BLaER1 treated with 17β-estradiol and CSF1 and Interleukin-3, amounts not matched to agents 10 nM and 100 nM (cell line): ENCODE results near the gene MRPS23.
A peak's percentile ranks its signal among the peaks of the same experiment; 100 is the strongest.

Experiments used
- H3K27ac ChIP-seq, 11 experiments: shearing (Covaris generic); formaldehyde crosslinking; 2 replicates each; pipeline ENCODE4 v1.8.1; 2022
- H3K27me3 ChIP-seq, 11 experiments: shearing (Covaris generic); formaldehyde crosslinking; 2 replicates each; pipeline ENCODE4 v1.8.1; 2022
- H3K36me3 ChIP-seq, 11 experiments: shearing (Covaris generic); formaldehyde crosslinking; 2 replicates each; pipeline ENCODE4 v1.8.1; 2022
- H3K4me1 ChIP-seq, 10 experiments: shearing (Covaris generic); formaldehyde crosslinking; 2 replicates each; pipeline ENCODE4 v1.8.1; 2022
- H3K4me2 ChIP-seq, 11 experiments: shearing (Covaris generic); formaldehyde crosslinking; 2 replicates each; pipeline ENCODE4 v1.8.1; 2022
- H3K4me3 ChIP-seq, 10 experiments: shearing (Covaris generic); formaldehyde crosslinking; 2 replicates each; pipeline ENCODE4 v1.8.1; 2022
- H3K9ac ChIP-seq, 11 experiments: shearing (Covaris generic); formaldehyde crosslinking; 2 replicates each; pipeline ENCODE4 v1.8.1; 2022
- H3K9me3 ChIP-seq, 11 experiments: shearing (Covaris generic); formaldehyde crosslinking; replicated peaks in 1 of 11; 2 replicates each; pipeline ENCODE4 v1.8.1; 2022
- H4K20me1 ChIP-seq, 11 experiments: shearing (Covaris generic); formaldehyde crosslinking; 2 replicates each; pipeline ENCODE4 v1.8.1; 2022
- Cebpa-rat ChIP-seq, 11 experiments: shearing (Covaris generic); IDR thresholded peaks; 2 replicates each; pipeline ENCODE4 v1.8.1; 2022

The MRPS23 gene

DNA sequence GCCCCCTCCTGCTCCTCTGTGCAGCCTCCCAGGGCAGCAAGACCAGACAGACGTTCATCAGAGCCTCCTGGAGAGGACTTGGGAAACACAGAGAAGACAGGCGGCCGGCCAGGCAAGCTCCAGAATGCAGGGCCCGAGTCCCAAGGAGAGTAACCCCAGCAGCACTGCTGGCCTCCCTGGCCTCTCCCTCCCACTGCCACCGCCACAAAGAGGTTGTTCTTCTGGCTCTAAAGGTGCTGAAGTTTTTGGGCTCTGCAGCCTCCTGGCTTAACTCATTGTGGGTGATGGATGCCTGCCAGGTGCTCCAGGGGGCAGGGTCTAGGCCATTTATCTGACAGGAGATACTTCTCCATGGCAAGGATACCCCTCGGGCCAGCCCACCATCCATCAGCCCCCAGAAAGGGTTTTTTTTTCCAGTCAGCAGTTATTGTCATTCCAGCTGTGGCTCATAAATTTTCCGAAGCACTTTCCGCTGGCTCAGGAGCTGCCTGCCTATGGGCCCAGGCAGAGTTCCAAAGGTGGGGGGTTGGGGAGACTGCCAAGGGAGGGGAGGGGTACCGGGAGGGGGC lies 32.0 kb upstream of the MRPS23 start:
- peaks cover 0 to 14% (median 0%) of the 10 kb centered on the region in 11 experiments; a peak in 2 of 22 replicates for H3K36me3 ChIP-seq
- no peak for TF ChIP-seq Cebpa-rat (IDR thresholded peaks at IDR 0.05)
- H3K9me3 ChIP-seq = peaks cover 0 to 3% (median 0%) of the 10 kb centered on the region in 11 experiments; a peak in 2 of 22 replicates
- H3K4me3 ChIP-seq = no peak overlapping the region
- H3K4me2 ChIP-seq = no peak overlapping the region
- H3K9ac ChIP-seq = no peak overlapping the region; a peak in 1 of 22 replicates
- H3K27me3 ChIP-seq = 0 out of 22 replicates have a peak, but pooled peaks cover 0 to under 1% (median 0%) of the 10 kb centered on the region in 11 experiments
- no peak overlapping the region for H3K27ac ChIP-seq
- 0 out of 22 replicates have a peak, but pooled peaks cover 0 to 4% (median 0%) of the 10 kb centered on the region in 11 experiments for H4K20me1 ChIP-seq
- H3K4me1 ChIP-seq = peaks cover 26 to 44% (median 38%) of the 10 kb centered on the region in 10 experiments

DNA sequence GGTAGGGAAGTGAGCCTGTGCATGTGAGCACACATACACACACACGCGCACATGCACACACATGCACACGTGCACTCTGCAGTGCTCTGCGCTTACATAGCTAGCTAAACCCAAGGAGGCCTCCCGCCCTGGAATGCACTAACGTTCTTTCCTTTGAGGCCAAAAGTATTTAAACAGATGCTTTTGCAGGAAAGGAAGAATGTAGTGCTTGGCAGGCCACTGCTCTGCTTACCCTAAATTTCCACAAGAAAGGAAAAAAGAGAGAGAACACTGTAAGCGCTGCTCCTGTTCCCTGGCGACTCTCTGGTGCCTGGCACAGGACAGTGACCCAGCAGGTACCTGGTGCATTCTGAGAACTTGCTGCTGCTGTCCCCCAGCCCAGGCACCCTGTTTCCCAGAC lies 31.3 kb upstream of the MRPS23 start:
- H3K27me3 ChIP-seq = 0 out of 22 replicates have a peak, but pooled peaks cover 0 to 5% (median 0%) of the 10 kb centered on the region in 11 experiments
- no peak overlapping the region for H3K4me3 ChIP-seq
- H3K9me3 ChIP-seq = peaks cover 0 to 3% (median 0%) of the 10 kb centered on the region in 11 experiments; a peak in 2 of 22 replicates
- H3K36me3 ChIP-seq = peaks cover 0 to 14% (median 0%) of the 10 kb centered on the region in 11 experiments; a peak in 2 of 22 replicates
- TF ChIP-seq Cebpa-rat (IDR thresholded peaks at IDR 0.05) = no peak
- H4K20me1 ChIP-seq = peaks cover 0 to 7% (median 0%) of the 10 kb centered on the region in 11 experiments; a peak in 1 of 22 replicates
- H3K4me1 ChIP-seq = peaks cover 33 to 52% (median 45%) of the 10 kb centered on the region in 10 experiments
- H3K9ac ChIP-seq = no peak overlapping the region
- no peak overlapping the region for H3K27ac ChIP-seq
- 0 out of 22 replicates have a peak overlapping the region, but pooled peaks of 2 of the 11 experiments have one; percentile 6 to 7 for H3K4me2 ChIP-seq

DNA sequence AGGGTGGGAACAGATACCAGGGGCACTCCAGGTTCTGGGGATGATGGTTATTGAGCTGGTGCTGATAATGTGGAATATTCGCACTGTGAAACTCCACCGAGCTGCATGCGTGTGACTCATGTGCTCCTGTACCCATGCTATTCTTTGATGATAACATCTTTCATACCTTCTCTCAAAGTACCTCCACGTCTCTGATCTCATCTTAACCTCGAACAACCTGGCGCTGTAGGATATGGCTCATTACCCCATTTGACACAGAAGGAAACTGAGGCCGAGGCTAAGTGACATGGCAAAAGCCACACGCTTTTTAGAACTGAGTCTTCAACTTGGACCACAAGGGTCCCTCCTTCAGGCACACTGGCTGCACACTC lies 30.2 kb upstream of the MRPS23 start:
- TF ChIP-seq Cebpa-rat (IDR thresholded peaks at IDR 0.05) = no peak
- H3K9me3 ChIP-seq = peaks cover 0 to 3% (median 0%) of the 10 kb centered on the region in 11 experiments; a peak in 2 of 22 replicates
- H3K4me2 ChIP-seq = peak overlapping the region in 4 of 11 experiments; percentile 91 to 99 (median 99); a peak in 2 of 22 replicates
- H3K9ac ChIP-seq = no peak overlapping the region
- H3K27ac ChIP-seq = no peak overlapping the region
- H3K4me1 ChIP-seq = peaks cover 44 to 62% (median 50%) of the 10 kb centered on the region in 10 experiments
- 0 out of 22 replicates have a peak, but pooled peaks cover 0 to 5% (median 0%) of the 10 kb centered on the region in 11 experiments for H3K27me3 ChIP-seq
- no peak overlapping the region for H3K4me3 ChIP-seq
- peaks cover 0 to 15% (median 0%) of the 10 kb centered on the region in 11 experiments; a peak in 6 of 22 replicates for H4K20me1 ChIP-seq
- H3K36me3 ChIP-seq = peaks cover 0 to 12% (median 0%) of the 10 kb centered on the region in 11 experiments; a peak in 2 of 22 replicates

GRCh38 chr17:57879437-57880085 lies 29.7 kb upstream of the MRPS23 start:
- Histone ChIP-seq H3K4me2 (peak overlapping the region; percentile 46 to 100 (median 99)), H3K9ac (peak overlapping the region in 2 of 11 experiments; percentile 3 to 5; a peak in 1 of 22 replicates), H3K27ac (peak overlapping the region in 2 of 11 experiments; percentile 11 to 47; a peak in 2 of 22 replicates), H3K9me3 (peaks cover 0 to 3% (median 0%) of the 10 kb centered on the region in 11 experiments; a peak in 2 of 22 replicates), H4K20me1 (peaks cover 0 to 19% (median 0%) of the 10 kb centered on the region in 11 experiments; a peak in 6 of 22 replicates), H3K27me3 (0 out of 22 replicates have a peak, but pooled peaks cover 0 to 5% (median 0%) of the 10 kb centered on the region in 11 experiments), H3K36me3 (peaks cover 0 to 7% (median 0%) of the 10 kb centered on the region in 11 experiments; a peak in 1 of 22 replicates), H3K4me3 (no peak overlapping the region), H3K4me1 (peaks cover 48 to 66% (median 55%) of the 10 kb centered on the region in 10 experiments)
- no peak for TF ChIP-seq Cebpa-rat (IDR thresholded peaks at IDR 0.05)

GRCh38 chr17:57877803-57878377 lies 28.0 kb upstream of the MRPS23 start:
- TF ChIP-seq Cebpa-rat (IDR thresholded peaks at IDR 0.05) = no peak
- Histone ChIP-seq H3K4me1 (peaks cover 65 to 83% (median 72%) of the 10 kb centered on the region in 10 experiments), H3K27ac (peak overlapping the region in 7 of 11 experiments; percentile 5 to 97 (median 24); a peak in 7 of 22 replicates), H3K36me3 (0 out of 22 replicates have a peak, but pooled peaks cover 0 to 1% (median 0%) of the 10 kb centered on the region in 11 experiments), H3K4me2 (peak overlapping the region; percentile 70 to 100 (median 99)), H3K9me3 (peaks cover 0 to 2% (median 0%) of the 10 kb centered on the region in 11 experiments; a peak in 2 of 22 replicates), H3K9ac (peak overlapping the region in 3 of 11 experiments; percentile 28 to 38 (median 35); a peak in 5 of 22 replicates), H3K4me3 (no peak overlapping the region), H3K27me3 (0 out of 22 replicates have a peak, but pooled peaks cover 0 to 5% (median 0%) of the 10 kb centered on the region in 11 experiments), H4K20me1 (peaks cover 0 to 33% (median 0%) of the 10 kb centered on the region in 11 experiments; a peak in 6 of 22 replicates)

GRCh38 chr17:57876866-57877237 lies 27.0 kb upstream of the MRPS23 start:
- peak overlapping the region in 10 of 11 experiments; percentile 10 to 88 (median 71); a peak in 11 of 22 replicates for H3K9ac ChIP-seq
- peak overlapping the region; percentile 44 to 100 (median 99) for H3K4me2 ChIP-seq
- peaks cover 0 to 5% (median 0%) of the 10 kb centered on the region in 11 experiments; a peak in 1 of 22 replicates for H3K27me3 ChIP-seq

GRCh38 chr17:57876023-57876865 lies 26.4 kb upstream of the MRPS23 start:
- H3K9ac ChIP-seq = peak overlapping the region in 10 of 11 experiments; percentile 15 to 88 (median 76); a peak in 17 of 22 replicates
- peak overlapping the region; percentile 91 to 100 (median 99) for H3K4me2 ChIP-seq
- H3K4me1 ChIP-seq = peaks cover 77 to 96% (median 88%) of the 10 kb centered on the region in 10 experiments

More at GRCh38 chr17:57876866-57877237, 27.0 kb upstream of the MRPS23 start:
- H3K4me3 ChIP-seq = no peak overlapping the region
- H3K4me1 ChIP-seq = peaks cover 75 to 93% (median 82%) of the 10 kb centered on the region in 10 experiments
- no peaks in the 10 kb centered on the region for H3K9me3 ChIP-seq
- TF ChIP-seq Cebpa-rat (IDR thresholded peaks at IDR 0.05) = no peak
- peaks cover 0 to 44% (median 0%) of the 10 kb centered on the region in 11 experiments; a peak in 6 of 22 replicates for H4K20me1 ChIP-seq
- no peaks in the 10 kb centered on the region for H3K36me3 ChIP-seq
- H3K27ac ChIP-seq = peak overlapping the region in 8 of 11 experiments; percentile 83 to 97 (median 93); a peak in 14 of 22 replicates

More at GRCh38 chr17:57876023-57876865, 26.4 kb upstream of the MRPS23 start:
- peaks cover 0 to 5% (median 0%) of the 10 kb centered on the region in 11 experiments; a peak in 1 of 22 replicates for H3K27me3 ChIP-seq
- H3K4me3 ChIP-seq = peak overlapping the region in 6 of 10 experiments; percentile 0 to 56 (median 31); a peak in 5 of 20 replicates
- H3K9me3 ChIP-seq = no peaks in the 10 kb centered on the region
- H3K27ac ChIP-seq = peak overlapping the region in 9 of 11 experiments; percentile 5 to 97 (median 92); a peak in 18 of 22 replicates
- H3K36me3 ChIP-seq = peaks cover 0 to 1% (median 0%) of the 10 kb centered on the region in 11 experiments; a peak in 1 of 22 replicates
- peaks cover 0 to 47% (median 0%) of the 10 kb centered on the region in 11 experiments; a peak in 6 of 22 replicates for H4K20me1 ChIP-seq
- no peak for TF ChIP-seq Cebpa-rat (IDR thresholded peaks at IDR 0.05)
